AG10803 (cell line): ENCODE measurements around the gene CES5A.
A peak's percentile ranks its signal among the peaks of the same experiment; 100 is the strongest.
"Not testable (repeated sequence)": the region's sequence is repeated elsewhere in the genome, so short reads cannot be mapped to it uniquely, and the experiment has no call there.

ENCODE experiments used
- DNase-seq: peaks from one replicate; pipeline ENCODE4 v3.0.0; 2010; ENCODE audit warnings: low read depth
- H3K4me3 ChIP-seq: 2 replicates; pipeline ENCODE4 v1.5.1; 2011; ENCODE audit warnings: mild to moderate bottlenecking, low read length, control low read depth
- TF ChIP-seq, protein P1 (sequence below): conservative IDR thresholded peaks from 2 replicates; pipeline ENCODE4 v1.5.1; 2011; ENCODE audit warnings: mild to moderate bottlenecking, low read length, control low read depth, inconsistent platforms

Gene CES5A

DNA sequence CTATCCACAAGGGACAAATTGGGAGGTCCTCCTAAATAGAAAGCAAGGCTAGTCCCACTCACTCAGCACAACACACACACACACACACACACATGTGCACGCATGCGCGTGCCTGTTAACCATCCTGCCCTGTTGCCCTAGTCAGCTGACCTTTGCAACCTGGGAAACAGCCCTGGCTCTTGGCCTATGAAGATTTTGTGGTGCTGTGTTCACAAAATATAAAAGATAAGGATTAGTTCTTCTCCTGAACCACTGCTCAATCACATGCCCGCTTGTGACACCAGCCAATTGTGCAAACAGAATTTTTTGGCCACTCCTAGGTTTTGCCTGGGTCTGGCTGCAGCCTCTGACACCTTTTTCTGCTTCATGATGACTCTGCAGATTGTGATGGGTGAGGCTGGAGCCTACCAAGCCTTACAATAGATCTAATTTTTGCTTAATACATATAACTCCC is 39.0 kb downstream of the CES5A start:
- no peak for DNase-seq
- TF ChIP-seq, protein P1, sequence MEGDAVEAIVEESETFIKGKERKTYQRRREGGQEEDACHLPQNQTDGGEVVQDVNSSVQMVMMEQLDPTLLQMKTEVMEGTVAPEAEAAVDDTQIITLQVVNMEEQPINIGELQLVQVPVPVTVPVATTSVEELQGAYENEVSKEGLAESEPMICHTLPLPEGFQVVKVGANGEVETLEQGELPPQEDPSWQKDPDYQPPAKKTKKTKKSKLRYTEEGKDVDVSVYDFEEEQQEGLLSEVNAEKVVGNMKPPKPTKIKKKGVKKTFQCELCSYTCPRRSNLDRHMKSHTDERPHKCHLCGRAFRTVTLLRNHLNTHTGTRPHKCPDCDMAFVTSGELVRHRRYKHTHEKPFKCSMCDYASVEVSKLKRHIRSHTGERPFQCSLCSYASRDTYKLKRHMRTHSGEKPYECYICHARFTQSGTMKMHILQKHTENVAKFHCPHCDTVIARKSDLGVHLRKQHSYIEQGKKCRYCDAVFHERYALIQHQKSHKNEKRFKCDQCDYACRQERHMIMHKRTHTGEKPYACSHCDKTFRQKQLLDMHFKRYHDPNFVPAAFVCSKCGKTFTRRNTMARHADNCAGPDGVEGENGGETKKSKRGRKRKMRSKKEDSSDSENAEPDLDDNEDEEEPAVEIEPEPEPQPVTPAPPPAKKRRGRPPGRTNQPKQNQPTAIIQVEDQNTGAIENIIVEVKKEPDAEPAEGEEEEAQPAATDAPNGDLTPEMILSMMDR = no peak
- no peak overlapping the region for H3K4me3 ChIP-seq

DNA sequence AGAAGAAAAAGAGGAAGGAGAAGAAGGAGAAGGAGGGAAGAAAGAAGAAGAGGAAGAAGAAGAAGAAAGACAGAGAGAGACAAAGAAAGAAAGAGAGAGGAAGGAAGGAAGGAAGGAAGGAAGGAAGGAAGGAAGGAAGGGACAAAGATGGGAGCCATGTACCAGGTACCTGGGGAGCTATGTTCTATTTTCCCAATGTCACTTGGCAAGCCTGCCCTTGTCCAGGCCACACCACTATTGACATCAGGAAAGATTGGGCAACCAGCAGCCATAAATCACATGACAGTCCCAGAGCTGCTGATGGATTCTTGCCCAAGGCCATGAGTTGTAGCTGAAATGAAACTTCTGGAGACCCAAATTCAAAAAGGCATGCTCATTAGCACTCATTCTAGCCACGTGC is 39.6 kb downstream of the CES5A start:
- TF ChIP-seq, protein P1 = no peak
- no peak overlapping the region for H3K4me3 ChIP-seq
- peak; percentile 8 for DNase-seq

DNA sequence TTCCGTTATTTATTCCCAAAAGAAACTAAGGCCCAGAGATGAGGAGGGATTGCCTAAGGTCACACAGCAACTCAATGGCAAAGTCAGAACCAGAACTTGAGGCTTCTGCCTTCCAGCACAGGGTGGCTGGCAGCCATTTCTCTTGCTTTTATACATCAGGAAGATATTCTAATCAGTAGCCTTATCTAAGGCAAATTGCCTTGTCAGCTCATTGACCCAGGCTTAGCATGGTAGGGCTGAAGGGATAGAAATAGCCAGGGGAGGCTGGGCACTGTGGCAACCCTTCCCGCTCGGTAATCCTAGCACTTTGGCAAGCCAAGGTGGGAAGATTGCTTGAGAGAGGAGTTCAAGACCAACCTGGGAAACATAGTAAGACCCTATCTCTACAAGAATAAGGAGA is 40.0 kb downstream of the CES5A start:
- DNase-seq, H3K4me3 ChIP-seq: not testable (repeated sequence)

DNA sequence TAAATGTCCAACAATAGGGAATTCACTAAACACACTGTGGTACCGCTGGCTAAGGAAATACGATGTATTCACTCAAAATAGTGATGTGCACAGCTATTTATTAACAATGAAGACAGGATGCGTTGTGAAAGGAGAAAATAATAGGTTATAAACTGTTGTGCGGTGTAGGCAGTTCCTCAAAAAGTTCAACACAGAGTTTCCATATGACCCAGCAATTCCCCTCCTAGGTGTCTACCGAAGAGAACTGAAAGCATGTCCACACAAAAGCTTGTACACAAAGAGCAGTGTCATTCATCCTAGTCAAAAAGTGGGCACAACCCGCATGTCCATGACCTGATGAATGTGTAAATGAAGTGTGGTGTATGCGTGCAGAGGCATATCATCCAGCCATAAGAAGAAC is 41.1 kb downstream of the CES5A start:
- no peak for DNase-seq
- TF ChIP-seq, protein P1 = no peak
- no peak overlapping the region for H3K4me3 ChIP-seq

DNA sequence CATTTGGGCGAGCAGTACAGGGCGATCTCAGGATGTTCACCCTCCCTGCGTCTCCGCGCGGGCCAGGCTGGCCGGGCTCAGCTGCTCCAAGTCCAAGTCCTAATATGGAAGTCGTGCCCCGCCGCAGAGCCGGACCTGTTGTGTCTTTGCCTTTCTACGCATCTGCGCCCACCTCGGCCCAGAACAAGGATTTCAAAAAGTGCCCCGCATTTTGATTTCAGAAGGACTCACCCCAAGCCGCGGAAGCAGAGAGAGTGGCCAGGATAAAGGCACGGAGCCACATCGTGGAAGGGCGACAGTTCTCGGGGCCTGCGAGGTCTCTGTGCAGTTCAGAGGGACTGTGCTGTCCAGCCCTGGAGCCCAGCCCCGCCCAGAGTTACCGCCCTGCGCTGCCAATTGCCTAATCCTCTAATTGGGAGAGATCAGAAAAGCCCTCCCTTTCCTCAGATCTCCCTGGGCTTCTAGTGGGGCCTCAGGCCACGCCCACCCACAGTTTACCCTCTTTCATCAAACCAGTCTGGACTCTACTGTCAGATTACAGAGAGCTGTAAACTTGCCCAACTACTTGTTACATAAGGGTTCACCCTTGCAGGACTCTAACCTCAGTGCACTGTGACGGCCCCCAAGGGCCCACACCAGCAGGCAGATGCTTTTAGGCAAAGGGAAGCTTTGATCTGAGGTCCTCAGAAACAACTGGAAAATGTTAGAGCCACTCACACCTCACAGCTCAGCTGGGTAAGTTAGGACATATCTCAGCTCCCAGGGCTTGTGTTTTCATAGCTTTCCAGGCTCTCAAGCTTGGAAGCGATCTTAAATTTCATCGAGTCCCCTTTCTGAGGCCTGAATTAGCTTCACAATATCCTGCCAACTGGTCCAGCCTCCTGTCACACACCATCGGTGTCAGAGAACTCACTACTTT is 42.1 kb downstream of the CES5A start, which contains the start of gene CES1:
CES1 (minus strand) TSS at position 324 of the 919 bp plus-strand sequence; CDS start at position 283, 41 bp downstream.
- TF ChIP-seq, protein P1 = no peak
- no peak within 1 kb of the TSS; the same call in 1 of the 2 replicates for H3K4me3 ChIP-seq
- no peak for DNase-seq

DNA sequence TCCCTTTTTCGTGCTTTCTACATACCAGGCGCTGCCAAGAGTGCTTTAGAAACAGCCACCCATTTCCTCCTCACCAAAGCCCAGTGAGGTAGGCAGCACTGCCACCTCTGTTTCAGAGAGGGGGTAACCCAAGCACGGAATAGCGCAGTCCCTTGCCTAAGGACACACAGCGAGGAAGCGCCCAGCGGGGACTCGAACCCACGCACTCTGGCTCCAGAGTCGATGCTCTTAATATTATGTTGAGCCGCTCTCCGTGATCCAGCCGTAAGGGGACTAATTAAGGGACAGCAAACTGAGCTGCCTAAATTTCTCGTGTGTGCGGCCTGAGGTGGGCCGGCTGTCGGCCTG is 42.8 kb downstream of the CES5A start:
- H3K4me3 ChIP-seq = no peak overlapping the region; the same call in 1 of the 2 replicates
- TF ChIP-seq, protein P1 = no peak
- DNase-seq = no peak

DNA sequence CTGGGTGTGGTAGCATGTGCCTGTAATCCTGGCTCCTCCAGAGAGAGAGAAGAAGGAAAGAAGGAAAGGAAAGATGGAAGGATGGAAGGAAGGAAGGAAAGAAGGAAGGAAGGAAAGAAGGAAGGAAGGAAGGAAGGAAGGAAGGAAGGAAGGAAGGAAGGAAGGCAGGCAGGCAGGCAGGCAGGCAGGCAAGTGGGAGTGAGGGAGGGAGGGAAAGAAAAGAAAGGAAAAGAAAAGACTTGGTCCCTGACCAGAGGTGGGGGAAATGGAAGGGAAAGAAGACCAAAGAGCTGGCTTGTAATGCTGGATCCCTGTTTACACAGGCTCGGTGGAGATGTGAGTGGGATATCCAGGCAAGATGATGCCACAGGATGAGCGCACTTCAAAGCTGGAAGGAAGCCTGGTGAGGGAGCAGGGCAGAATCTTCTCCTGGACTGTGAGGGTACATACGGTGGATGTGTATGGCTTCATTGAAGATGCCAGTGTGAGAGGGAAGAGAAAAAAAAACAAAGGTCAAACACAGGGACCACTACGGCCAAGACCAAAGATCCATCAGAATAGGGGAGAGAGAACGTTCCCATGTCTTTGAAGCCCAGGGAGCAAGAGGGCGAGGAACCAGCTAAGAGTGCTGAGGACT is 44.4 kb downstream of the CES5A start:
- no peak overlapping the region for H3K4me3 ChIP-seq
- TF ChIP-seq, protein P1 = no peak
- DNase-seq = no peak

DNA sequence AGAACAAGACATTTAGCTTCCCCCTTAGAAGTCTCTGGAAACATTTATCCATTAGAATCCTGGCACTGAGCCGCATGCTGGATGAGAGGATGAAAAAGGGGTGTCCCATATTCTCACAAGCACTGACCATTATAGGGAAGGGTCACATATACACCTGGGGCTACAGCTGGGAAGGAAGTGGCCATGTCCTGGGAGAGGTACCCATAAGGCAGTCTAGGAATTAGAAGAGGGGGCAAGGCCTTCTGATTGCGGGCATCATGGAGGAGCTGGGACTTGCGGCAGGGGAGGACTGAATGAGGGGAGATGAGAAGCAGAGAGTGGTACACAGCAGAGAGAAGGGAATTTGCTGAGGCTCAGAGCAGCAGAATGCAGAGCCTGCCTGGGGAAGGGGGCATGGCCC is 45.9 kb downstream of the CES5A start:
- not testable (repeated sequence) for DNase-seq, H3K4me3 ChIP-seq
